Measurements from ENCODE around the gene HCN4. TPM values are rescaled to one million over a fixed set of nuclear protein-coding genes. Genes with fewer than 3 reads are reported as not detected.

Gene HCN4
- total RNA-seq, 1 donor from 2014 or later = 4.1 TPM

DNA sequence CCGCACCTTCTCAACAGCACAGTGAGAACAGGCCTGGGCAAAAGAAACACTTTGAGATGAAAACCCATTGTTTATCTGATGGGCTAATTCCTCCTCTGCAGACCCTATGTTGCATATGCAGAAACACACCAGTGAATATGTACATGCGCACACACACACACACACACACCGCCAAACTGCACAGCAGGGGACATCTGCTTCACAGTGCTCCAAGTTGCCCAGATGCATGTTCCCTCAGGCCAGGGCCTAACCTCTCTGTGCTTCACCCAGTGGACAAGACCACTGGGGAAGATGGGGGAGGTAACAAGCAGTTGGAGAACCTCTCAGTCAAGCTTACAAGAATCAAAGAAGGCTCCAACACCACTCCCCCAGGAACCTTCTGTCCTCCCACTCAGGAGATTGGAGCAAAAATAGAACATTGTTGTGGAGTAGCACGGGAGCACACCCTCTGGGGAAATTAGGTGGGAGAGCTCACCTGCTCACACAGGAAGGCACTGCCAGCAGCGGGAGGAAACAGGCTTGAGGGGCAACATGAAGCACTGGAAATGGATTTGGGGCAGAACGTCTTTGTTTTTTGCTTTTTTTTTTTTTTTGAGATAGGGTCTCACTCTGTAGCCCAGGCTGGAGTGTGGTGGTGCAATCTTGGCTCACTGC is 13.0 kb downstream of the HCN4 start:
- no peaks in the 10 kb centered on the region for H3K9me3 Mint-ChIP-seq
- H3K27me3 Mint-ChIP-seq (ENCODE audit: low read depth) = peaks cover 3% of the 10 kb centered on the region
- H3K27ac Mint-ChIP-seq (ENCODE audit: unreplicated experiment) = no peak overlapping the region
- DNase-seq (ENCODE audit: low read depth, low spot score) = no peak
- TF ChIP-seq CTCF (conservative IDR thresholded peaks at IDR 0.05) = no peak
- no peaks in the 10 kb centered on the region for H3K36me3 Mint-ChIP-seq (ENCODE audit: low read depth)
- H3K4me1 Mint-ChIP-seq = peaks cover 4% of the 10 kb centered on the region
- H3K4me3 Mint-ChIP-seq = no peak overlapping the region

- peaks cover 4% of the 10 kb centered on the region for H3K4me1 Mint-ChIP-seq
- DNase-seq (ENCODE audit: low read depth, low spot score) = no peak
- no peaks in the 10 kb centered on the region for H3K9me3 Mint-ChIP-seq
- no peaks in the 10 kb centered on the region for H3K36me3 Mint-ChIP-seq (ENCODE audit: low read depth)
- TF ChIP-seq CTCF (conservative IDR thresholded peaks at IDR 0.05) = no peak
- H3K27me3 Mint-ChIP-seq (ENCODE audit: low read depth) = no peaks in the 10 kb centered on the region
- H3K4me3 Mint-ChIP-seq = no peak overlapping the region
- no peak overlapping the region for H3K27ac Mint-ChIP-seq (ENCODE audit: unreplicated experiment)
Observed at GRCh38 chr15:73354241-73354640, 14.5 kb downstream of the HCN4 start.

GRCh38 chr15:73353734-73354133 is 15.0 kb downstream of the HCN4 start:
- no peaks in the 10 kb centered on the region for H3K36me3 Mint-ChIP-seq (ENCODE audit: low read depth)
- peaks cover 4% of the 10 kb centered on the region for H3K4me1 Mint-ChIP-seq
- no peak overlapping the region for H3K4me3 Mint-ChIP-seq
- H3K9me3 Mint-ChIP-seq = no peaks in the 10 kb centered on the region
- TF ChIP-seq CTCF (conservative IDR thresholded peaks at IDR 0.05) = no peak
- H3K27ac Mint-ChIP-seq (ENCODE audit: unreplicated experiment) = no peak overlapping the region
- DNase-seq (ENCODE audit: low read depth, low spot score) = no peak
- H3K27me3 Mint-ChIP-seq (ENCODE audit: low read depth) = no peaks in the 10 kb centered on the region

DNA sequence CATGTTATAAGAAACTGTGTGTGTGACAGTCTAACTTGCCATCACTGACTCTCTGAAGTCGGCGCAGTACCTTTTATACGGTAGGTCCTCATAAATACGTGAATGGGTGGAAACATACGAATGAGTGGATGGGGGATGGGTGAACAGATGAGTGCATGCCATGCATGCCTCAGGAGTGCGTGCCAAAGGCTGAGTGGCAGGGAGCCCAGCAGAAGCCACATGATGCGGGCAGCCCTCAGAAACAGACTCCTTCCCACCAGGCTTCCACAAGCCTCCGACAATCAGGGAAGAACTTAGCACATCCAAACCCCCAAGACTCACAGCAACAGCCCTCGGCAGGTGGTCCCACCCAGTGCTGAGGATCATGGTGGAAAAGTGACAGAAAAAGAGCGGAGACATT is 16.7 kb downstream of the HCN4 start:
- Mint-ChIP-seq H3K36me3 (ENCODE audit: low read depth) (no peaks in the 10 kb centered on the region), H3K27me3 (ENCODE audit: low read depth) (no peaks in the 10 kb centered on the region), H3K27ac (ENCODE audit: unreplicated experiment) (no peak overlapping the region), H3K4me1 (no peaks in the 10 kb centered on the region), H3K4me3 (no peak overlapping the region), H3K9me3 (no peaks in the 10 kb centered on the region)
- no peak for TF ChIP-seq CTCF (conservative IDR thresholded peaks at IDR 0.05)
- no peak for DNase-seq (ENCODE audit: low read depth, low spot score)

DNA sequence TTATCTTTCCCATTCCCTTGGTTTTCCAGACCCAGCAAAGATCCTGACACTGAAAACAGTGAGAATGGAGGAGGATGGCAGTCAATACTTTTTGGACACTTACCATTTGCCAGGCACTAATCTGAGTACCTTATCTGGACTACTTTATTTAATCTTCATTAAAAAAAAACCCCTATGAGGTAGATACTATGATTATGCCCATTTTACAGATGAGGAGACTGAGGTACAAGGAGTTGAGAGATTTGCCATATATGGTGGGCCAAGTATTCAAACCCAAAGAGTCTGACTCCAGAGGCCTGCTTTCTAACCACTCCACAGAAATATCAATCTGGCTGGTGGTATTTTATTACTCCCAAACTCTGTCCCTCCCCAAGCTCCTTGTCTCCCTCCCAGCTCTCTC is 19.6 kb downstream of the HCN4 start:
- H3K4me1 Mint-ChIP-seq = no peaks in the 10 kb centered on the region
- no peaks in the 10 kb centered on the region for H3K36me3 Mint-ChIP-seq (ENCODE audit: low read depth)
- no peak overlapping the region for H3K4me3 Mint-ChIP-seq
- no peak overlapping the region for H3K27ac Mint-ChIP-seq (ENCODE audit: unreplicated experiment)
- H3K9me3 Mint-ChIP-seq = no peaks in the 10 kb centered on the region
- no peaks in the 10 kb centered on the region for H3K27me3 Mint-ChIP-seq (ENCODE audit: low read depth)
- DNase-seq (ENCODE audit: low read depth, low spot score) = no peak
- TF ChIP-seq CTCF (conservative IDR thresholded peaks at IDR 0.05) = no peak

Measured in neural crest cell (in vitro differentiated cells).